ENCODE results near the gene DOLPP1. TPM values are rescaled to one million over a fixed set of nuclear protein-coding genes. Genes with fewer than 3 reads are reported as not detected.
"Not testable (repeated sequence)": the region's sequence is repeated elsewhere in the genome, so short reads cannot be mapped to it uniquely, and the experiment has no call there.

Gene DOLPP1
- total RNA-seq = 1 to 10 TPM; 5.3 to 8.0 TPM
- total RNA-seq = 9.0 to 17.7 reads per million in 2 donors

GRCh38 chr9:129080601-129081387 is at the start of gene DOLPP1:
Gene DOLPP1 (plus strand): TSS chr9:129081111. CDS start chr9:129081132, 21 bp downstream.
- H3K27me3 Mint-ChIP-seq = no peaks in the 10 kb centered on the region
- peak; percentile 96 to 98 (median 97) for DNase-seq
- H3K4me3 Mint-ChIP-seq = peak within 1 kb of the TSS; percentile 92
- no peaks in the 10 kb centered on the region for H3K36me3 Mint-ChIP-seq (ENCODE audit: low read depth)
- peak; percentile 96 for ATAC-seq
- peaks cover 23% of the 10 kb centered on the region for H3K4me1 Mint-ChIP-seq
- peak within 1 kb of the TSS; percentile 72 for H3K27ac Mint-ChIP-seq
- no peaks in the 10 kb centered on the region for H3K9me3 ChIP-seq (ENCODE audit: control insufficient read depth, low read length, poor library complexity, severe bottlenecking)

DNA sequence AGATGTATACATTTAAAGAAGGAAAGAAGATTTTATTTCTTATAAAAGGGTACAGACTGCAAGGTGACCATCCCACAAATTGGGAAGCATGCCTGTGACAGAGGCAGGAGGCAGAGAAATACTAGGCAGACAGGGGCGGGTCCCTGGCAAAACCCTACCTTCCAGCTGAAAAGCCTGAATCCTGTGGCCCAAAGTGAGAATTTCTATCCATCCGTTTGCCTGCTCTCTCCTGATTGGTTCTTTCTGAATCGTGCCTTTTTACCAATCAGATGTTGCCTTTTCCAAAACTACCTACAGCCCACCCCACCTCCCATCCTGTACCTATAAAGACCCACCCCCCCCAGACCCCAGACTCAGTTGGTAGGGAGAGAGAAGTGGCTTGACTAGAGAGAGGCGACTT is 49.4 kb upstream of the DOLPP1 start:
- Mint-ChIP-seq H3K4me1 (peaks cover 16% of the 10 kb centered on the region), H3K27me3 (no peaks in the 10 kb centered on the region), H3K4me3 (no peak overlapping the region), H3K36me3 (ENCODE audit: low read depth) (no peaks in the 10 kb centered on the region), H3K27ac (no peak overlapping the region)
- ATAC-seq = no peak
- H3K9me3 ChIP-seq (ENCODE audit: control insufficient read depth, low read length, poor library complexity, severe bottlenecking) = no peaks in the 10 kb centered on the region
- DNase-seq = no peak

GRCh38 chr9:129032541-129033159 is 48.3 kb upstream of the DOLPP1 start:
- H3K9me3 ChIP-seq (ENCODE audit: control insufficient read depth, low read length, poor library complexity, severe bottlenecking) = no peaks in the 10 kb centered on the region
- Mint-ChIP-seq H3K36me3 (ENCODE audit: low read depth) (no peaks in the 10 kb centered on the region), H3K27me3 (no peaks in the 10 kb centered on the region), H3K27ac (no peak overlapping the region), H3K4me3 (no peak overlapping the region), H3K4me1 (peaks cover 20% of the 10 kb centered on the region)
- DNase-seq = no peak
- ATAC-seq = no peak

- Mint-ChIP-seq H3K27ac (no peak overlapping the region), H3K4me1 (peaks cover 25% of the 10 kb centered on the region), H3K27me3 (no peaks in the 10 kb centered on the region), H3K36me3 (ENCODE audit: low read depth) (no peaks in the 10 kb centered on the region), H3K4me3 (no peak overlapping the region)
- H3K9me3 ChIP-seq (ENCODE audit: control insufficient read depth, low read length, poor library complexity, severe bottlenecking) = no peaks in the 10 kb centered on the region
- DNase-seq = no peak
- ATAC-seq = no peak
Measured at GRCh38 chr9:129033216-129033615, 47.7 kb upstream of the DOLPP1 start.

DNA sequence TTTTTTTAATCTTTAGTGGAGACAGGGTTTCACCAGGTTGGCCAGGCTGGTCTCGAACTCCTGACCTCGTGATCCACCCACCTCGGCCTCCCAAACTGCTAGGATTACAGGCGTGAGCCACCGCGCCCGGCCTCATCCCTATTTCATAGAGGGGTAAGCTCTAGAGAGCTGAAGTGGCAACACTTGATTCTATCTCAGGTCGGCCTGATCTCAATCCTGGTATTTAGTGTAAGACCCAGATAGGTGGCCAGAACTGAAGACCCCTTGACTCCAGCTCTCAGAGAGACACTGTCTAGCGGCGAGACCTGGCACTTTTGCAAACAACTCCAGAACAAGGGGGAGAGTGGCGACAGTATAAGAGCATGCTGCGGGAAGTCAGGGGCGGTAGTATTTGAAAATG is 45.1 kb upstream of the DOLPP1 start:
- H3K4me1 Mint-ChIP-seq = peaks cover 25% of the 10 kb centered on the region
- peak overlapping the region; percentile 97 for H3K4me3 Mint-ChIP-seq
- H3K27ac Mint-ChIP-seq = peak overlapping the region; percentile 88
- H3K9me3 ChIP-seq (ENCODE audit: control insufficient read depth, low read length, poor library complexity, severe bottlenecking); H3K27me3 Mint-ChIP-seq; H3K36me3 Mint-ChIP-seq (ENCODE audit: low read depth); DNase-seq: not testable (repeated sequence)
- peak; percentile 1 for ATAC-seq

- H3K4me3 Mint-ChIP-seq = peak within 1 kb of the TSS; percentile 97
- ATAC-seq (peak; percentile 98), DNase-seq (peak; percentile 75 to 88 (median 85))
- H3K4me1 Mint-ChIP-seq = peaks cover 25% of the 10 kb centered on the region
- peak within 1 kb of the TSS; percentile 88 for H3K27ac Mint-ChIP-seq
- H3K36me3 Mint-ChIP-seq (ENCODE audit: low read depth) = no peaks in the 10 kb centered on the region
- H3K9me3 ChIP-seq (ENCODE audit: control insufficient read depth, low read length, poor library complexity, severe bottlenecking) = no peaks in the 10 kb centered on the region
- H3K27me3 Mint-ChIP-seq = no peaks in the 10 kb centered on the region
Measured at GRCh38 chr9:129036241-129036922, 44.5 kb upstream of the DOLPP1 start, which contains the start of gene MIGA2. Gene MIGA2 (plus strand): TSS chr9:129036626. CDS start chr9:129040595, 3,969 bp downstream.

GRCh38 chr9:129036923-129037766 is 43.8 kb upstream of the DOLPP1 start:
- Mint-ChIP-seq H3K4me3 (peak overlapping the region; percentile 97), H3K27ac (peak overlapping the region; percentile 88), H3K27me3 (no peaks in the 10 kb centered on the region), H3K4me1 (peaks cover 25% of the 10 kb centered on the region), H3K36me3 (ENCODE audit: low read depth) (no peaks in the 10 kb centered on the region)
- DNase-seq (no peak), ATAC-seq (no peak)
- H3K9me3 ChIP-seq (ENCODE audit: control insufficient read depth, low read length, poor library complexity, severe bottlenecking) = no peaks in the 10 kb centered on the region

GRCh38 chr9:129037767-129038098 is 43.2 kb upstream of the DOLPP1 start:
- H3K9me3 ChIP-seq (ENCODE audit: control insufficient read depth, low read length, poor library complexity, severe bottlenecking) = no peaks in the 10 kb centered on the region
- Mint-ChIP-seq H3K4me1 (peaks cover 25% of the 10 kb centered on the region), H3K4me3 (peak overlapping the region; percentile 97), H3K27me3 (no peaks in the 10 kb centered on the region), H3K27ac (no peak overlapping the region), H3K36me3 (ENCODE audit: low read depth) (no peaks in the 10 kb centered on the region)
- ATAC-seq (no peak), DNase-seq (no peak)

DNA sequence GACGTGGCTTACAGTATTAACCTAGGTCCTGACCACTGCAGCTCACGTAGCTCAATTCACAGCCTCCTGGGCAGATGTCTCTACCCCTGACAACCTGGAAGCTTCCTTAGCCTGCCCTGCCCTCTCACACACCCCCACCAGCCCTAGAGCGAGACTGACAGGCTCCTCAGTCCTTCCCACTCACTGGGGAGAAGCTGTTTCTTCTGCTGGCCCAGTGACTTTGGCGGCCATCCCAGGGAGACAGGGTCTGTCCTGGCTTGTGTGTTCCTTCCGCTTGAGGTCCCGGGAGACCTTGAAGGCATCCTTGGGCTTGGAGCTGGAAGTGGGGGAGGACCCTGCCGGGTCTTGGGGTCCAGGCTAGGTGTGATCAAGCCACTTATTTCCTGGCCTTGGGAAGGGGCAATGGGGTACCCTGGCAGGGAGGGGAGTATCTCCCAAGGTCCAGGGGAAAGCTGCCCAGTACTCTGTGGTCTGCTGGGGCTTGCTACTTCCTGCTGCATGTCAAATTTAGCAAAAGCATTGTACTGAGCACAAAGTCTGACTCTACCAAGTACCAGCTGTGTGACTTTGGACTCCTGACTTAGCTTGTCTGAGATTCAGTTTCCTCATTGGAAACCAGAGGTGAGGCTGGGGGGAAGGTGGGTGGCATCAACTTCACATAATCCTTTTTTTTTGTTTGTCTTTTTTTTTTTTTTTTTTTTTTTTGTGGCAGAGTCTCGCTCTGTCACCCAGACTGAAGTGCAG is 42.6 kb upstream of the DOLPP1 start:
- ATAC-seq = no peak
- no peaks in the 10 kb centered on the region for H3K9me3 ChIP-seq (ENCODE audit: control insufficient read depth, low read length, poor library complexity, severe bottlenecking)
- Mint-ChIP-seq H3K4me1 (peaks cover 25% of the 10 kb centered on the region), H3K4me3 (peak overlapping the region; percentile 97), H3K36me3 (ENCODE audit: low read depth) (no peaks in the 10 kb centered on the region), H3K27me3 (no peaks in the 10 kb centered on the region), H3K27ac (no peak overlapping the region)
- DNase-seq = no peak

GRCh38 chr9:129040113-129040643 is 40.7 kb upstream of the DOLPP1 start:
- DNase-seq = no peak
- ATAC-seq = no peak
- no peaks in the 10 kb centered on the region for H3K27me3 Mint-ChIP-seq
- H3K9me3 ChIP-seq (ENCODE audit: control insufficient read depth, low read length, poor library complexity, severe bottlenecking) = no peaks in the 10 kb centered on the region
- peak overlapping the region; percentile 47 for H3K4me3 Mint-ChIP-seq
- peaks cover 24% of the 10 kb centered on the region for H3K4me1 Mint-ChIP-seq
- H3K36me3 Mint-ChIP-seq (ENCODE audit: low read depth) = peaks cover 2% of the 10 kb centered on the region
- no peak overlapping the region for H3K27ac Mint-ChIP-seq

- Mint-ChIP-seq H3K4me1 (peaks cover 11% of the 10 kb centered on the region), H3K4me3 (no peak overlapping the region), H3K27me3 (no peaks in the 10 kb centered on the region), H3K36me3 (ENCODE audit: low read depth) (peaks cover 2% of the 10 kb centered on the region), H3K27ac (no peak overlapping the region)
- ATAC-seq (no peak), DNase-seq (no peak)
- H3K9me3 ChIP-seq (ENCODE audit: control insufficient read depth, low read length, poor library complexity, severe bottlenecking) = no peaks in the 10 kb centered on the region
Measured at GRCh38 chr9:129042016-129042415, 38.9 kb upstream of the DOLPP1 start.

DNA sequence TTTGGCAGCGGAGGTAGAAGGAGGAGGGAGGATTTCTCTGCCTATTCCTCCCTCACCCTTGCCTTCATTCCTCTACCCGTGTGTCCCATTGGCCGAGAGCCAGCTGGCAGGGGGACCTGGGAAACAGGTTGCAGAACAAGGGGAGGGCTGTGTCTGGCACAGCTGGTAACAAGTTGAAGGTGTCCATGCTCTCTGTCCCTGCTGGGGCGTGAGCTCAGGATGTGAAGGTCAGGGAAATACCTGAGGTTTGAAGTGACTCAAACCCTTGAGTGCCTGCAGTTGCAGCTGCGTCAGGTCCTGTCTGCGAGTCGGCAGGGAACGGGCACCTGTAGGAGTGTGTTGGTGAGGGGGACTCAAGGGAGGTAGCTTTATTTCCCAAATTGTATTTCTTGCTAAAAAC is 28.3 kb upstream of the DOLPP1 start:
- Mint-ChIP-seq H3K4me3 (no peak overlapping the region), H3K27me3 (no peaks in the 10 kb centered on the region), H3K4me1 (peaks cover 3% of the 10 kb centered on the region), H3K27ac (no peak overlapping the region), H3K36me3 (ENCODE audit: low read depth) (peaks cover 4% of the 10 kb centered on the region)
- no peak for ATAC-seq
- no peaks in the 10 kb centered on the region for H3K9me3 ChIP-seq (ENCODE audit: control insufficient read depth, low read length, poor library complexity, severe bottlenecking)
- DNase-seq = no peak
